ENCODE data around the gene FXYD4. TPM values are rescaled to one million over a fixed set of nuclear protein-coding genes. Genes with fewer than 3 reads are reported as not detected.
A peak's percentile ranks its signal among the peaks of the same experiment; 100 is the strongest.

The FXYD4 gene
- total and polyA plus RNA-seq, 2 of the 8 experiments (the other 6 are each of a cell fraction or from before 2014, with no cell fraction given) = not detected

- no peaks in the 10 kb centered on the region for H3K27me3 ChIP-seq (replicated peaks in 1 of 4; ENCODE audit: control insufficient read depth in 3 of 4, extremely low read depth in 1 of 4, insufficient read depth in 3 of 4, low read length in 3 of 4)
- peaks cover 33 to 39% of the 10 kb centered on the region in 2 experiments for H3K79me2 ChIP-seq (ENCODE audit: control insufficient read depth in 1 of 2, insufficient read depth in 2 of 2, low read length in 2 of 2)
These were observed 38.1 kb downstream of the FXYD4 start for GRCh38 chr10:43409385-43410109.

More at GRCh38 chr10:43409385-43410109, 38.1 kb downstream of the FXYD4 start:
- 16% methylated on average over 36 of the region's 46 CpGs; no CpG with 5 or more reads in 1 of the 2 experiments for WGBS, 2 experiments (ENCODE audit: extremely low coverage in 1 of 2, insufficient coverage in 1 of 2, insufficient read length in 1 of 2, insufficient replicate concordance in 2 of 2, low coverage in 1 of 2, low lambda C conversion rate in 2 of 2, missing lambda C conversion rate in 1 of 2)
- ChIA-PET POLR2A (ENCODE audit: partially characterized antibody) (interaction anchor here (0.6 to 4.4 kb wide), 17 partner anchors 8 to 206 kb away, joined by 3 to 31 read pairs (median 4); no protein-coding TSS in a partner anchor), CTCF (ENCODE audit: partially characterized antibody) (interaction anchor here (0.8 to 1.8 kb wide), 2 partner anchors 10 to 20 kb away, joined by 3 to 4 read pairs; no protein-coding TSS in a partner anchor)
- Histone ChIP-seq H3K36me3 (ENCODE audit: control insufficient read depth in 2 of 4, insufficient read depth in 4 of 4, low read length in 3 of 4) (no peaks in the 10 kb centered on the region), H3K4me2 (ENCODE audit: insufficient read depth in 1 of 2, low read depth in 2 of 2, low read length in 2 of 2) (peak overlapping the region; percentile 80 to 81), H3K23me2 (ENCODE audit: low read depth, low read length) (peaks cover 9% of the 10 kb centered on the region; the same call in 1 of the 2 replicates), H4K20me1 (replicated peaks in 1 of 2; ENCODE audit: control insufficient read depth in 1 of 2, insufficient read depth in 2 of 2, low read length in 2 of 2) (peaks cover 8 to 10% of the 10 kb centered on the region in 2 experiments), H2BK15ac (ENCODE audit: low read length) (0 out of 2 replicates have a peak overlapping the region, but pooled peaks have one; percentile 6), H3K14ac (ENCODE audit: insufficient read length) (no peak overlapping the region), H3K9ac (replicated peaks in 1 of 4; ENCODE audit: extremely low read depth in 1 of 4, low read depth in 3 of 4, low read length in 3 of 4) (peak overlapping the region in 3 of 4 experiments; percentile 79 to 91 (median 85); a peak in 6 of 7 replicates), H3K27ac (ENCODE audit: low read depth, low read length) (peak overlapping the region; percentile 93; the same call in 1 of the 2 replicates), H4K91ac (replicated peaks; ENCODE audit: insufficient read length, low read length) (peak overlapping the region; percentile 95), H4K5ac (ENCODE audit: insufficient read length, low read depth, low read length) (peak overlapping the region; percentile 98), H3K56ac (replicated peaks; ENCODE audit: insufficient read length, low read depth, low read length) (peak overlapping the region; percentile 42), H2AK5ac (ENCODE audit: low read depth, low read length) (no peak overlapping the region), H3K4me1 (replicated peaks in 1 of 4; ENCODE audit: control insufficient read depth in 3 of 4, insufficient read depth in 4 of 4, low read length in 3 of 4) (peaks cover 0 to 6% (median 0%) of the 10 kb centered on the region in 4 experiments; a peak in 4 of 7 replicates), H3K9me3 (ENCODE audit: insufficient read depth in 2 of 2, low read depth in 1 of 2, low read length in 1 of 2) (no peaks in the 10 kb centered on the region), H2BK120ac (replicated peaks; ENCODE audit: low read depth, low read length) (peak overlapping the region; percentile 98), H4K8ac (ENCODE audit: extremely low read depth, insufficient read depth, low read length) (peak overlapping the region; percentile 95), H3K23ac (ENCODE audit: insufficient read length) (no peak overlapping the region), H2BK20ac (ENCODE audit: low read length) (no peak overlapping the region; the same call in 1 of the 2 replicates), H2BK5ac (ENCODE audit: low read depth, low read length) (peak overlapping the region; percentile 86), H2AFZ (ENCODE audit: low read length) (0 out of 2 replicates have a peak overlapping the region, but pooled peaks have one; percentile 68), H3K4me3 (ENCODE audit: extremely low read depth in 1 of 4, insufficient read depth in 2 of 4, low read depth in 3 of 4, low read length in 4 of 4) (peak overlapping the region; percentile 51 to 95 (median 60)), H3K4ac (replicated peaks; ENCODE audit: insufficient read length, low read depth, low read length) (peak overlapping the region; percentile 94), H3K79me1 (ENCODE audit: low read depth, low read length) (no peaks in the 10 kb centered on the region), H2BK12ac (ENCODE audit: low read depth, low read length) (peak overlapping the region; percentile 22; the same call in 1 of the 2 replicates), H3K18ac (ENCODE audit: extremely low read depth, low read length) (peak overlapping the region; percentile 97)
- no peak for DNase-seq (ENCODE audit: low read depth in 1 of 2, low spot score in 2 of 2)
- no peak for FAIRE-seq
- no peak for TF ChIP-seq CBX8 (IDR thresholded peaks at IDR 0.05; ENCODE audit: borderline replicate concordance, low read depth, low read length)
- TF ChIP-seq GTF2F1 (IDR thresholded peaks at IDR 0.05; ENCODE audit: borderline replicate concordance, low read depth, low read length) = no peak
- TF ChIP-seq CHD2 (IDR thresholded peaks at IDR 0.05; ENCODE audit: low read length) = no peak
- peak; percentile 55; the same call in 1 of the 2 replicates for TF ChIP-seq TAF1 (IDR thresholded peaks at IDR 0.05; ENCODE audit: low read depth, low read length)
- no peak for TF ChIP-seq SIN3A (conservative IDR thresholded peaks at IDR 0.05 in 1 of 2, IDR thresholded peaks at IDR 0.05 in 1 of 2; ENCODE audit: low read depth in 1 of 2, low read length in 2 of 2)
- TF ChIP-seq KDM1A (IDR thresholded peaks at IDR 0.05; ENCODE audit: borderline replicate concordance, low read length) = peak; percentile 81; the same call in 1 of the 2 replicates

Data from H1 (cell line).